ENCODE measurements around the gene EBLN2. TPM values are rescaled to one million over a fixed set of nuclear protein-coding genes. Genes with fewer than 3 reads are reported as not detected.

EBLN2 gene
- 8.7 and 9.8 TPM in 2 replicates for total RNA-seq

- intact Hi-C loops (cut with micrococcal nuclease) = no loop called here
Observed at GRCh38 chr3:73061416-73061815, at the start of gene EBLN2. TSS of gene EBLN2 (plus strand) at chr3:73061659. CDS start at chr3:73062082, 423 bp downstream.

- intact Hi-C loops (cut with micrococcal nuclease) = no loop called here
Observed at GRCh38 chr3:73018298-73018697, 43.2 kb upstream of the EBLN2 start.

- intact Hi-C loops (cut with micrococcal nuclease) = no loop called here
Observed at GRCh38 chr3:73018790-73019441, 42.5 kb upstream of the EBLN2 start.

GRCh38 chr3:73021301-73021835 lies 40.1 kb upstream of the EBLN2 start:
- intact Hi-C loops (cut with micrococcal nuclease) = no loop called here

- intact Hi-C loops (cut with micrococcal nuclease) = no loop called here
Observed at GRCh38 chr3:73024836-73025235, 36.6 kb upstream of the EBLN2 start.

GRCh38 chr3:73026111-73026759 lies 35.2 kb upstream of the EBLN2 start:
- intact Hi-C loops (cut with micrococcal nuclease) = no loop called here

- intact Hi-C loops (cut with micrococcal nuclease) = no loop called here
Observed at GRCh38 chr3:73026760-73027113, 34.7 kb upstream of the EBLN2 start.

- intact Hi-C loops (cut with micrococcal nuclease) = no loop called here
Observed at GRCh38 chr3:73028803-73029202, 32.7 kb upstream of the EBLN2 start.

- intact Hi-C loops (cut with micrococcal nuclease) = no loop called here
Observed at GRCh38 chr3:73029321-73029796, 32.1 kb upstream of the EBLN2 start.

GRCh38 chr3:73030073-73030597 lies 31.3 kb upstream of the EBLN2 start:
- intact Hi-C loops (cut with micrococcal nuclease) = no loop called here

- intact Hi-C loops (cut with micrococcal nuclease) = no loop called here
Observed at GRCh38 chr3:73031573-73032103, 29.8 kb upstream of the EBLN2 start.

- intact Hi-C loops (cut with micrococcal nuclease) = no loop called here
Observed at GRCh38 chr3:73036694-73037591, 24.5 kb upstream of the EBLN2 start.

GRCh38 chr3:73041537-73041936 lies 19.9 kb upstream of the EBLN2 start:
- intact Hi-C loops (cut with micrococcal nuclease) = no loop called here

GRCh38 chr3:73043414-73043813 lies 18.0 kb upstream of the EBLN2 start:
- intact Hi-C loops (cut with micrococcal nuclease) = no loop called here

- intact Hi-C loops (cut with micrococcal nuclease) = no loop called here
Observed at GRCh38 chr3:73045391-73045790, 16.1 kb upstream of the EBLN2 start.

- intact Hi-C loops (cut with micrococcal nuclease) = no loop called here
Observed at GRCh38 chr3:73046195-73046594, 15.3 kb upstream of the EBLN2 start.

GRCh38 chr3:73049319-73049718 lies 12.1 kb upstream of the EBLN2 start:
- intact Hi-C loops (cut with micrococcal nuclease) = no loop called here

- intact Hi-C loops (cut with micrococcal nuclease) = loop anchor here (2.0 kb wide), 1 partner anchor 76 kb away; no protein-coding TSS in a partner anchor
Observed at GRCh38 chr3:73052857-73053256, 8.6 kb upstream of the EBLN2 start.

GRCh38 chr3:73055583-73055982 lies 5.9 kb upstream of the EBLN2 start:
- intact Hi-C loops (cut with micrococcal nuclease) = no loop called here

- intact Hi-C loops (cut with micrococcal nuclease) = loop anchor here (1.0 kb wide), 2 partner anchors 59 to 117 kb away; no protein-coding TSS in a partner anchor
Observed at GRCh38 chr3:73056014-73056844, 5.2 kb upstream of the EBLN2 start.

Data from T-helper 2 cell treated with Interferon-gamma antibody and Interleukin-4, amounts not matched to agents 100 ng/mL and 5 ng/mL, for 36 hours (primary cell).